ENCODE results near the gene INO80D. TPM values are rescaled to one million over a fixed set of nuclear protein-coding genes. Genes with fewer than 3 reads are reported as not detected.

The INO80D gene
- total and polyA plus RNA-seq, 7 donors, result 1.7 to 17.7 (median 15.4) TPM

- H3K36me3 ChIP-seq (ENCODE audit: insufficient read depth in 1 of 2, low read depth in 1 of 2), result peaks cover 0 to 6% of the 10 kb centered on the region in 2 donors
- H3K27ac ChIP-seq, result peak overlapping the region; percentile 96
- peak overlapping the region; percentile 88 for H3K4me3 ChIP-seq
- DNase-seq (peak; percentile 47 to 67), ATAC-seq (peak; percentile 35 to 60 (median 47))
- H3K9me3 ChIP-seq, result no peaks in the 10 kb centered on the region
- WGBS, 3 donors, result 0 to 1% (median 1%) methylated on average over 25 to 88 of the region's 88 CpGs
- TF ChIP-seq CTCF (IDR thresholded peaks at IDR 0.05), result no peak
- peaks cover 12% of the 10 kb centered on the region for H3K4me1 ChIP-seq
- H3K27me3 ChIP-seq (ENCODE audit: insufficient read depth in 3 of 3, low read length in 2 of 3), result no peaks in the 10 kb centered on the region
- intact Hi-C loops (cut with DNase I), result loop anchor here in 1 of 2 donors (5.0 kb wide), 1 partner anchor 72 kb away; the partner anchor contains the start of genes EEF1B2 and NDUFS1
These were observed 868 bp downstream of the INO80D start for GRCh38 chr2:206084870-206085741.

GRCh38 chr2:206084439-206084869, 1.5 kb downstream of the INO80D start:
- H3K27ac ChIP-seq, result peak overlapping the region; percentile 96
- H3K9me3 ChIP-seq, result no peaks in the 10 kb centered on the region
- DNase-seq (peak; percentile 65 to 80), ATAC-seq (peak; percentile 65 to 70 (median 68))
- H3K36me3 ChIP-seq (ENCODE audit: insufficient read depth in 1 of 2, low read depth in 1 of 2), result no peaks in the 10 kb centered on the region
- WGBS, 3 donors, result 0 to 2% (median 1%) methylated on average over 10 of the region's 10 CpGs
- intact Hi-C loops (cut with DNase I), result no loop called here
- no peak for TF ChIP-seq CTCF (IDR thresholded peaks at IDR 0.05)
- H3K27me3 ChIP-seq (ENCODE audit: insufficient read depth in 3 of 3, low read length in 2 of 3), result no peaks in the 10 kb centered on the region
- peak overlapping the region; percentile 88 for H3K4me3 ChIP-seq
- peaks cover 19% of the 10 kb centered on the region for H3K4me1 ChIP-seq

GRCh38 chr2:206083602-206084438, 2.2 kb downstream of the INO80D start:
- no peaks in the 10 kb centered on the region for H3K9me3 ChIP-seq
- peaks cover 19% of the 10 kb centered on the region for H3K4me1 ChIP-seq
- DNase-seq (no peak), ATAC-seq (no peak)
- no peaks in the 10 kb centered on the region for H3K27me3 ChIP-seq (ENCODE audit: insufficient read depth in 3 of 3, low read length in 2 of 3)
- H3K4me3 ChIP-seq, result peak overlapping the region; percentile 88
- H3K36me3 ChIP-seq (ENCODE audit: insufficient read depth in 1 of 2, low read depth in 1 of 2), result no peaks in the 10 kb centered on the region
- 10 to 20% (median 11%) methylated on average over 14 of the region's 14 CpGs for WGBS, 3 donors
- no peak for TF ChIP-seq CTCF (IDR thresholded peaks at IDR 0.05)
- intact Hi-C loops (cut with DNase I), result no loop called here
- H3K27ac ChIP-seq, result peak overlapping the region; percentile 96

- H3K27me3 ChIP-seq (ENCODE audit: insufficient read depth in 3 of 3, low read length in 2 of 3), result no peaks in the 10 kb centered on the region
- DNase-seq, result no peak
- no peak for ATAC-seq
- 96 to 99% (median 96%) methylated on average over 4 of the region's 4 CpGs for WGBS, 3 donors
- no peak overlapping the region for H3K27ac ChIP-seq
- H3K9me3 ChIP-seq, result no peaks in the 10 kb centered on the region
- no peak for TF ChIP-seq CTCF (IDR thresholded peaks at IDR 0.05)
- H3K36me3 ChIP-seq (ENCODE audit: insufficient read depth in 1 of 2, low read depth in 1 of 2), result no peaks in the 10 kb centered on the region
- no peak overlapping the region for H3K4me3 ChIP-seq
- intact Hi-C loops (cut with DNase I), result no loop called here
- peaks cover 18% of the 10 kb centered on the region for H3K4me1 ChIP-seq
These were observed 3.6 kb downstream of the INO80D start for GRCh38 chr2:206082298-206082843.
